Hepatocyte (in vitro differentiated cells): ENCODE data around the gene C1orf21.

ENCODE experiments used
- EZH2 ChIP-seq: fragments of 200-600 bp; sonication (generic); IDR thresholded peaks from 2 replicates; pipeline ENCODE4 v1.6.1; 2016; ENCODE audit warnings: antibody characterized with exemption, mild to moderate bottlenecking, borderline replicate concordance
- EZH2phosphoT487 ChIP-seq: fragments of 200-600 bp; sonication (generic); IDR thresholded peaks from one replicate; pipeline ENCODE4 v1.6.1; 2018; ENCODE audit warnings: antibody characterized with exemption, mild to moderate bottlenecking, low read depth, moderate library complexity; ENCODE audit not compliant: unreplicated experiment, severe bottlenecking
- TF ChIP-seq, protein P1 (sequence below): fragments of 200-600 bp; sonication (generic); IDR thresholded peaks from 2 replicates; pipeline ENCODE4 v1.5.1; 2016; ENCODE audit warnings: antibody characterized with exemption, mild to moderate bottlenecking; ENCODE audit not compliant: poor library complexity

DNA sequence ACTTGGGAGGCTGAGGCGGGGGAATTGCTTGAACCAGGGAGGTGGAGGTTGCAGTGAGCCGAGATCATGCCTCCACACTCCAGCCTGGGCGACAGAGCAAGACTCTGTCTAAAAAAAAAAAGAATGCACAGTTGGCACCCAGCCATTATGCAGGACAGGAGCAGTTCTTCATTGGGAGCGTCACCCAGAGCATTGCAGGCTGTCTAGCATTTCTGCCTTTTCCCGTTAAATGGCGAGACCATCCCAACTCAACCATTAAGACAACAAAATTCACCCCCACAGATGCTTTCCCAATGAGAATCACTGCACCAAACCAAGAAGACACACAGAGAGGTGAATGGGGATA, 262.0 kb downstream of the C1orf21 start:
- TF ChIP-seq EZH2phosphoT487, result no peak
- TF ChIP-seq, protein P1, sequence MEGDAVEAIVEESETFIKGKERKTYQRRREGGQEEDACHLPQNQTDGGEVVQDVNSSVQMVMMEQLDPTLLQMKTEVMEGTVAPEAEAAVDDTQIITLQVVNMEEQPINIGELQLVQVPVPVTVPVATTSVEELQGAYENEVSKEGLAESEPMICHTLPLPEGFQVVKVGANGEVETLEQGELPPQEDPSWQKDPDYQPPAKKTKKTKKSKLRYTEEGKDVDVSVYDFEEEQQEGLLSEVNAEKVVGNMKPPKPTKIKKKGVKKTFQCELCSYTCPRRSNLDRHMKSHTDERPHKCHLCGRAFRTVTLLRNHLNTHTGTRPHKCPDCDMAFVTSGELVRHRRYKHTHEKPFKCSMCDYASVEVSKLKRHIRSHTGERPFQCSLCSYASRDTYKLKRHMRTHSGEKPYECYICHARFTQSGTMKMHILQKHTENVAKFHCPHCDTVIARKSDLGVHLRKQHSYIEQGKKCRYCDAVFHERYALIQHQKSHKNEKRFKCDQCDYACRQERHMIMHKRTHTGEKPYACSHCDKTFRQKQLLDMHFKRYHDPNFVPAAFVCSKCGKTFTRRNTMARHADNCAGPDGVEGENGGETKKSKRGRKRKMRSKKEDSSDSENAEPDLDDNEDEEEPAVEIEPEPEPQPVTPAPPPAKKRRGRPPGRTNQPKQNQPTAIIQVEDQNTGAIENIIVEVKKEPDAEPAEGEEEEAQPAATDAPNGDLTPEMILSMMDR, result no peak
- TF ChIP-seq EZH2, result no peak
